Activated CD4-positive, alpha-beta memory T cell treated with anti-CD3 and anti-CD28 coated beads, Interleukin-2, amount 10 ng/mL, durations not matched to agents 7 days and 5 days (primary cell): ENCODE data around the gene GMDS. TPM values are rescaled to one million over a fixed set of nuclear protein-coding genes. Genes with fewer than 3 reads are reported as not detected.

Experiments
- CTCF ChIA-PET: fragments of 350-600 bp; sonication (Branson Sonifier 250); formaldehyde crosslinking; loops from one replicate; lab custom pipeline; 2021; ENCODE audit warnings: antibody characterized with exemption, inconsistent platforms; lab: Charles Lee
- POLR2A ChIA-PET: fragments of 350-600 bp; sonication (Branson Sonifier 250); formaldehyde crosslinking; loops from one replicate; lab custom pipeline; 2021; ENCODE audit warnings: antibody characterized with exemption; lab: Charles Lee
- DNase-seq: peaks from one replicate; pipeline ENCODE4 v3.0.0-alpha.2; 2020
- H3K27ac Mint-ChIP-seq: one replicate; pipeline ENCODE4 v1.8.0; 2021; ENCODE audit warnings: mild to moderate bottlenecking, mixed read lengths
- H3K27me3 Mint-ChIP-seq: one replicate; pipeline ENCODE4 v1.8.0; 2021; ENCODE audit warnings: mixed read lengths
- H3K36me3 Mint-ChIP-seq: one replicate; pipeline ENCODE4 v1.8.0; 2021; ENCODE audit warnings: low read depth, mixed read lengths
- H3K4me1 Mint-ChIP-seq: one replicate; pipeline ENCODE4 v1.8.0; 2021; ENCODE audit warnings: mixed read lengths
- H3K4me3 Mint-ChIP-seq: one replicate; pipeline ENCODE4 v1.8.0; 2021; ENCODE audit warnings: mild to moderate bottlenecking, mixed read lengths
- H3K9me3 Mint-ChIP-seq: one replicate; pipeline ENCODE4 v1.8.0; 2021; ENCODE audit warnings: mixed read lengths
- total RNA-seq, 2 experiments: library from RNA; stranded (reverse); gene quantifications; one replicate each; pipeline ENCODE4 v1.2.3, GENCODE V29; 2021

Gene GMDS
- total RNA-seq, 2 experiments from 2014 or later: 23.7 to 24.7 TPM

- H3K36me3 Mint-ChIP-seq: no peaks in the 10 kb centered on the region
- H3K4me1 Mint-ChIP-seq: no peaks in the 10 kb centered on the region
- peaks cover 4% of the 10 kb centered on the region for H3K9me3 Mint-ChIP-seq
- DNase-seq: no peak
- CTCF ChIA-PET: no interaction called here
- no peaks in the 10 kb centered on the region for H3K27me3 Mint-ChIP-seq
- no peak overlapping the region for H3K4me3 Mint-ChIP-seq
- POLR2A ChIA-PET: no interaction called here
- H3K27ac Mint-ChIP-seq: no peak overlapping the region
Observed at GRCh38 chr6:2019051-2019450, 226.4 kb downstream of the GMDS start.

- CTCF ChIA-PET: no interaction called here
- Mint-ChIP-seq H3K27me3 (no peaks in the 10 kb centered on the region), H3K27ac (no peak overlapping the region), H3K4me3 (no peak overlapping the region), H3K9me3 (peaks cover 6% of the 10 kb centered on the region), H3K36me3 (peaks cover 3% of the 10 kb centered on the region), H3K4me1 (no peaks in the 10 kb centered on the region)
- no peak for DNase-seq
- POLR2A ChIA-PET: no interaction called here
Observed at GRCh38 chr6:2016040-2016439, 229.4 kb downstream of the GMDS start.

- H3K27me3 Mint-ChIP-seq: no peaks in the 10 kb centered on the region
- H3K36me3 Mint-ChIP-seq: peaks cover 3% of the 10 kb centered on the region
- ChIA-PET POLR2A (no interaction called here), CTCF (no interaction called here)
- no peaks in the 10 kb centered on the region for H3K4me1 Mint-ChIP-seq
- no peak for DNase-seq
- no peak overlapping the region for H3K27ac Mint-ChIP-seq
- H3K9me3 Mint-ChIP-seq: peaks cover under 1% of the 10 kb centered on the region
- no peak overlapping the region for H3K4me3 Mint-ChIP-seq
Observed at GRCh38 chr6:2008383-2008976, 236.9 kb downstream of the GMDS start.

DNA sequence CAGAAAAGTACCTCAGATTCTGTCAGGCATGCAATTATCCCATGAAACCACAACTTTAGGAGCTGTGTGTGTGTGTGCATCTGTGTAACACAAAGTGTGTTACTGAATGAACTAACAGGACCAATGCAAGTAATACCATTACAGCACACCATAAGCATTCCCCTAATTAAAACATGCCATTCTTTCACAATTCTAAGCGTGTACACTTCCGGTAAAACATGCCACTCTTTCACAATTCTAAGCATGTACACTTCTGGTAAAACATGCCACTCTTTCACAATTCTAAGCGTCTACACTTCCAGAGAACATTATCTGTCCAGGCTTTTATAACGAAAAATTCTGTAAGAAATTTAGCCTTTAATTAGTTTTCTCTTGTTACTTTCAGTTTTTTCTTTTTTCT, 238.2 kb downstream of the GMDS start:
- ChIA-PET POLR2A (no interaction called here), CTCF (no interaction called here)
- Mint-ChIP-seq H3K4me3 (no peak overlapping the region), H3K36me3 (no peaks in the 10 kb centered on the region), H3K4me1 (no peaks in the 10 kb centered on the region), H3K27ac (no peak overlapping the region), H3K9me3 (no peaks in the 10 kb centered on the region), H3K27me3 (no peaks in the 10 kb centered on the region)
- no peak for DNase-seq

DNA sequence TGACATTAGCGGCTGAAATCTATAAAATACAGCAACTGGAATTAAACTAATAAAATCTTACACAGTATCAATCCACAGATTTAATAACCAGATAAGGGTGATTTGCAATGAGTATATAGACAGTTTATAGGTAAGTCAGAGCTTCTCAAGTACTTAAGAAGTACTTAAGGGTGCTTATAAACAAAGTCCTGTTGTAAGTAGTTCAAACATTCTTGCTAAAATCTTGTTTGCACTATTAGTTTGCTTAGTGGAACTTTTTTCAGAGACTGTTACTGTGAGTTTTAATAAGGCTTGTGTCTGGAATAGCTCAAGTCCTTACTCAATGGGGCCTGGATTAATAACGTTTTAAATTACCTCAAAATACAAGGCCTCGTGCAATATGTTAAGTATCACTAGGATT, 240.5 kb downstream of the GMDS start:
- CTCF ChIA-PET: no interaction called here
- Mint-ChIP-seq H3K9me3 (no peaks in the 10 kb centered on the region), H3K27me3 (no peaks in the 10 kb centered on the region), H3K4me1 (no peaks in the 10 kb centered on the region), H3K36me3 (no peaks in the 10 kb centered on the region), H3K27ac (no peak overlapping the region), H3K4me3 (no peak overlapping the region)
- no peak for DNase-seq
- POLR2A ChIA-PET: interaction anchor here (1.0 kb wide), 1 partner anchor 33 kb away, joined by 3 read pairs; no protein-coding TSS in a partner anchor

DNA sequence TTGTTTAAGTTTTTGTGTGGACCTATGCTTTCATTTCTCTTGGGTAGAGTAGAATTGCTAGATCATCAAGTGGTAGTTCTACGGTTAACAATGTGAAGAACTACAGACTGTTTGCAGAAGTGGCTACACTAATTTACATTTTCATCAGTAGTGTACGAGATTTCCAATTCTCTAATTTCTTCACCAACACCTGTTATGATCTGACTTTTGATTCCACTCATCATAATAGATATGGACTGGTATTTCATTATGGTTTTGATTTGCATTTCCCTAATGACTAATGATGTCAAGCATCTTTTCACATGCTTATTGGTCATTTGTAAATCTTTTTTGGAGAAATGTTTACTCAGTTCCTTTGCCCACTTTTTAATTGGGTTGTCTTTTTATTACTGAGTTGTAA, 244.4 kb downstream of the GMDS start:
- Mint-ChIP-seq H3K4me3 (no peak overlapping the region), H3K9me3 (no peaks in the 10 kb centered on the region), H3K36me3 (no peaks in the 10 kb centered on the region), H3K27me3 (no peaks in the 10 kb centered on the region), H3K4me1 (no peaks in the 10 kb centered on the region), H3K27ac (no peak overlapping the region)
- no peak for DNase-seq
- CTCF ChIA-PET: no interaction called here
- POLR2A ChIA-PET: no interaction called here

DNA sequence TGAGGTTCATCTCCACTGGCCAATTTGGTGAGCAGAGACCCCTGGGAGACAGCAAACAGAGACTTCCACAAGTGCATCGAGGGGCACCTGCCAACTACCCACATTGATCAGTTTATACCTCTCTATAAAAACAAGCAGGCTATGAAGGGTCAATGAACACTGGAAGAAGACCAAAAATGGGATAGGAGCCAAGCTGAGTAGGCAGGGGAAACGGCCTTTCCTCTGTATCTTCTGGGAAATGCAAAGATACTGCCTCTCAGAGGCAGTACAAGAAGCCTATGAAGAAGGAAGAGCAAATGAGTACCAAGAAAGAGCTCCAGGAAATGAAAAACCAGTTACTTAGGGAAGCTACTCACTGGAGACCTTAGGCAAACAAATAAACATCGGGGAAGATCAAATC, 247.7 kb downstream of the GMDS start:
- POLR2A ChIA-PET: no interaction called here
- H3K27me3 Mint-ChIP-seq: no peaks in the 10 kb centered on the region
- CTCF ChIA-PET: no interaction called here
- H3K27ac Mint-ChIP-seq: no peak overlapping the region
- no peaks in the 10 kb centered on the region for H3K36me3 Mint-ChIP-seq
- no peaks in the 10 kb centered on the region for H3K4me1 Mint-ChIP-seq
- H3K4me3 Mint-ChIP-seq: no peak overlapping the region
- DNase-seq: no peak
- no peaks in the 10 kb centered on the region for H3K9me3 Mint-ChIP-seq

DNA sequence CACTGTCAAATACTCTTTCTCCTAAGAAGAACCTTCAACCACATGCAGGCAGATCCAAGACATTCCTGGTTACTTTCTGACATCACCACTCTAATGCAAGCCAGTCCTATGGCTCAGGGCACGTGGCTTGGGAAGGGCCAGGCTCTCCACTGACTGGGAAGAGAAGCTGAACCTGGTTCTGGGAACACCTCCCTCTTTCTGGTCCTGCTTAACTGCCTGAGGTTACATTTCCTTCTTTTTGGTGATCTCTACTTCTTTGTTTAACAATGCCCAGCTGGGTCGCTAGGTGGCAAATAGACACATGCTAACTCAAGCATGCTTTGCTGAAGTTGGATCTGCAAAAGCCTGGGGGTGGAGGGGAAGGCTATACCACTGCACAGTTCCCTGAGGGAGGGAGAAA, 249.8 kb downstream of the GMDS start:
- H3K4me1 Mint-ChIP-seq: no peaks in the 10 kb centered on the region
- H3K27me3 Mint-ChIP-seq: no peaks in the 10 kb centered on the region
- no peaks in the 10 kb centered on the region for H3K9me3 Mint-ChIP-seq
- POLR2A ChIA-PET: no interaction called here
- CTCF ChIA-PET: no interaction called here
- H3K27ac Mint-ChIP-seq: no peak overlapping the region
- DNase-seq: no peak
- no peak overlapping the region for H3K4me3 Mint-ChIP-seq
- H3K36me3 Mint-ChIP-seq: no peaks in the 10 kb centered on the region

DNA sequence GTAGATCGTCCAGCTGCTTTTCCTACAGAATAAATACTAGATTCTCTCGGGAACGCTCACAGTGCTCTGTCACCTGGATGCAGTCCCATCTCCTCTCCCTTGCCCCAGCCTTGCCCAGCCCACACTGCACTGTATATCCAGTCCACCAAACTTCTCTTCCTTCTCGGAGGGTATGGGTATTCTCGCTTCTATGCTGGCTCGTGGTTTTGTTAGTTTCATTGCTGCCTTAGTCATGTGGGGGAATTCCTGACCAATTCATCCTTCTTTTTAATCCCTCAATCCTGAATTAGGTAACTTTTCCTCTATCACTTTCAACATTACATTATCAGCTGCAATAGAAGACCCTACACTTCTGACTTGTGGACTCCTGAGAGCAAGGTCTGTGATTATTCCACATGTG, 252.4 kb downstream of the GMDS start:
- no peaks in the 10 kb centered on the region for H3K9me3 Mint-ChIP-seq
- no peak overlapping the region for H3K4me3 Mint-ChIP-seq
- POLR2A ChIA-PET: no interaction called here
- no peaks in the 10 kb centered on the region for H3K4me1 Mint-ChIP-seq
- no peaks in the 10 kb centered on the region for H3K36me3 Mint-ChIP-seq
- no peak for DNase-seq
- no peak overlapping the region for H3K27ac Mint-ChIP-seq
- H3K27me3 Mint-ChIP-seq: no peaks in the 10 kb centered on the region
- CTCF ChIA-PET: no interaction called here

DNA sequence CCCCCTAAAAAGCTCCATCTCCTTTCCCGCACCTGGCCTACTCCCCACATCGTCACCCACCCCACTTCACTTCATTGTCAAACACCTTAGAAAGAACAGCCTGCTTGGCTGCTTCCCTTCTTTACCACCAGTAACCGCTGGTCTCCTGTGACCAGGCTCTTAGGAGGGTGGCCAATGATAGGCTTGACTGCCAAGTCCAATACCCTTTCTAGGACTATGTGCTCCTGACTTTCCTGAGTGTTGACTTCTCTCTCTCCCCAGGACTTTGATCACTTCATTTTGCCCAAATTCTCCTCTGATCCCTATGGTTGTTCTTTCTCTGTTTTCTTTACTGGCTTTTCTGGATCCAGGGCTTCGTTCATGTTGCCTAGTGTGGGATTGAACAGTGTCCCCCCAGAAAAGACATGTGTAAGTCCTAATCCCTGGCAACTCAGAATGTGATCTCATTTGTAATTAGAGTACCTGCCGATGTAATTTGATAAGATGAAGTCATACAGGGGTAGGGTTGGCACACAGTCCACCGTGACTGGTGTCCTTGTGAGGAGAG, 254.0 kb downstream of the GMDS start:
- Mint-ChIP-seq H3K36me3 (no peaks in the 10 kb centered on the region), H3K4me1 (no peaks in the 10 kb centered on the region), H3K4me3 (no peak overlapping the region), H3K27ac (no peak overlapping the region), H3K27me3 (no peaks in the 10 kb centered on the region), H3K9me3 (no peaks in the 10 kb centered on the region)
- CTCF ChIA-PET: no interaction called here
- no peak for DNase-seq
- POLR2A ChIA-PET: no interaction called here

DNA sequence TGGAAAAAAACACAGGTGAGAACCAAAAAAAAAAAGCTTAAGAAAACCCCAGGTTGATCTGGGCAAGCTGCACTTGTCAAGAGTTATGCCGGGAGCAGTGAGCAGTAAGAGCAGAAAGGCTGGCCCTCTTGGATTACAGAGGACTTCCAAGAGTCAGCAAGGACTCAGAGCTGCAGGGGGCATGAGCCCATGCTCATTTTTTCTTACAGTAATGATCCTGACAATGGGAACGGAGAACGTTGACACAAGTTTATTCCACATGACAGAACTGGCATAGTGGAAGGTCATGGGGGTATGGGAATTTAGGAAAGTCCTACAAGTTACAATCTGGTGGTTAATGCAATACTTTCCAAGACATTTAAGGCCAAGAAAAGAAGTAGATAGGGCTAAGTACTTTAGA, 256.6 kb downstream of the GMDS start:
- H3K9me3 Mint-ChIP-seq: peaks cover 4% of the 10 kb centered on the region
- H3K27ac Mint-ChIP-seq: no peak overlapping the region
- H3K4me1 Mint-ChIP-seq: no peaks in the 10 kb centered on the region
- no peaks in the 10 kb centered on the region for H3K36me3 Mint-ChIP-seq
- DNase-seq: no peak
- ChIA-PET CTCF (no interaction called here), POLR2A (no interaction called here)
- H3K4me3 Mint-ChIP-seq: no peak overlapping the region
- no peaks in the 10 kb centered on the region for H3K27me3 Mint-ChIP-seq

GRCh38 chr6:1987640-1988039, 257.8 kb downstream of the GMDS start:
- Mint-ChIP-seq H3K9me3 (peaks cover 4% of the 10 kb centered on the region), H3K27ac (no peak overlapping the region), H3K4me1 (no peaks in the 10 kb centered on the region), H3K27me3 (no peaks in the 10 kb centered on the region), H3K36me3 (peaks cover 4% of the 10 kb centered on the region), H3K4me3 (no peak overlapping the region)
- POLR2A ChIA-PET: no interaction called here
- DNase-seq: no peak
- CTCF ChIA-PET: interaction anchor here (0.5 kb wide), 1 partner anchor 258 kb away, joined by 3 read pairs; no protein-coding TSS in a partner anchor

GRCh38 chr6:1986454-1987243, 258.8 kb downstream of the GMDS start:
- H3K4me3 Mint-ChIP-seq: no peak overlapping the region
- no peak overlapping the region for H3K27ac Mint-ChIP-seq
- POLR2A ChIA-PET: no interaction called here
- DNase-seq: no peak
- peaks cover 4% of the 10 kb centered on the region for H3K9me3 Mint-ChIP-seq
- no peaks in the 10 kb centered on the region for H3K4me1 Mint-ChIP-seq
- peaks cover 10% of the 10 kb centered on the region for H3K36me3 Mint-ChIP-seq
- no peaks in the 10 kb centered on the region for H3K27me3 Mint-ChIP-seq
- CTCF ChIA-PET: no interaction called here
